ENCODE data around the gene FAM181A.

DNA sequence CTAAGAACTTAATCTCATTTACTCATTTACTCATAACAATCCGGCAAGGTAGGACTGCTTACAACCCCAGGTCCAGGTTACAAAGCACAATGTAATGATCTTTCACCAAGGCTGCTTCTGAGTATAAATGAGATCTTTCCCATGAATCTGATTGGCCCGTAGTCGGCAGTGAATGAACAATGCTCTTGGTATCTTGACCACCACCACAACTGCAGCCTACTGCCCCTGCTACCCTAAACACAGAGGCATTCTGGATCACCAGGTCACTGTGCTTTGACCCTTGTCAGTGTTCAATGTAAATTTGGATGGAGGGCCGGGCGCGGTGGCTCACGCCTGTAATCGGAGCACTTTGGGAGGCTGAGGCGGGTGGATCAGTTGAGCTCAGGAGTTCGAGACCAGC, 15.9 kb downstream of the FAM181A start:
- TF ChIP-seq CTCF (IDR thresholded peaks at IDR 0.05 in 2 of 3, conservative IDR thresholded peaks at IDR 0.05 in 1 of 3; ENCODE audit: insufficient read depth in 2 of 3, low read depth in 1 of 3, low read length in 3 of 3) (no peak), EP300 (IDR thresholded peaks at IDR 0.05; ENCODE audit: low read length) (no peak), POLR2A (conservative IDR thresholded peaks at IDR 0.05) (no peak), SMAD4 (CRISPR knock-in tag; conservative IDR thresholded peaks at IDR 0.05) (no peak), FOSL1 (tag; conservative IDR thresholded peaks at IDR 0.05) (no peak), MAX (CRISPR knock-in tag; IDR thresholded peaks at IDR 0.05) (no peak), CEBPB (tag; IDR thresholded peaks at IDR 0.05) (no peak)
